Mucosa of descending colon (tissue), 3 donors: ENCODE data around the gene SPACA4. TPM values are rescaled to one million over a fixed set of nuclear protein-coding genes. Genes with fewer than 3 reads are reported as not detected.
"Not testable (repeated sequence)": the region's sequence is repeated elsewhere in the genome, so short reads cannot be mapped to it uniquely, and the experiment has no call there.

ENCODE experiments used
- ATAC-seq: fragments of 200-7000 bp; cut with Tn5 transposase; one replicate; pipeline ENCODE4 v1.9.1; 2020; ENCODE audit warnings: mild to moderate bottlenecking, moderate library complexity
- DNase-seq, 3 donors: peaks; one replicate each; pipeline ENCODE4 v3.0.0-alpha.2; 2020
- H3K36me3 ChIP-seq: fragments of 200-600 bp; one replicate; pipeline ENCODE4 v1.8.0; 2021; ENCODE audit warnings: low read depth, mild to moderate bottlenecking
- H3K4me1 ChIP-seq: fragments of 200-600 bp; one replicate; pipeline ENCODE4 v1.8.0; 2021; ENCODE audit warnings: low read depth, mild to moderate bottlenecking
- H3K4me3 ChIP-seq: fragments of 200-600 bp; one replicate; pipeline ENCODE4 v1.8.0; 2021; ENCODE audit warnings: mild to moderate bottlenecking
- H3K9me3 ChIP-seq: fragments of 200-600 bp; one replicate; pipeline ENCODE4 v1.8.0; 2021; ENCODE audit warnings: mild to moderate bottlenecking
- intact Hi-C, 2 donors: fragments of 100-400 bp; cut with DNase I in 1 of 2; cut with micrococcal nuclease in 1 of 2; formaldehyde crosslinking; loops; one replicate each; pipeline versions ENCODE4 v1.11.0 to v1.11.1; 2022; cut with DNase I, micrococcal nuclease
- total RNA-seq, 3 donors: library from RNA; stranded (reverse); fragmentation: NEBNext Ultra II Directional in 2 of 3; extraction: Animal tissue kit (Norgen Biotek cat#: 25700) in 2 of 3; gene quantifications; one replicate each; pipeline versions ENCODE4 v1.2.1 to v1.2.4, GENCODE V29; 2021 to 2023
- TF ChIP-seq, protein P1 (sequence below): fragments of 200-600 bp; IDR thresholded peaks from one replicate; pipeline ENCODE4 v1.8.0; 2022; ENCODE audit warnings: antibody characterized with exemption, mild to moderate bottlenecking
- donor health status: DM: no; HTN: no; CAD: no; lungs with moderate emphysema.
- donor health status: DM: no; HTN: no; CAD: no.
- donor health status: DM: no; HTN: yes; CAD: no.

SPACA4 gene
- total RNA-seq, 3 donors from 2014 or later: not detected

DNA sequence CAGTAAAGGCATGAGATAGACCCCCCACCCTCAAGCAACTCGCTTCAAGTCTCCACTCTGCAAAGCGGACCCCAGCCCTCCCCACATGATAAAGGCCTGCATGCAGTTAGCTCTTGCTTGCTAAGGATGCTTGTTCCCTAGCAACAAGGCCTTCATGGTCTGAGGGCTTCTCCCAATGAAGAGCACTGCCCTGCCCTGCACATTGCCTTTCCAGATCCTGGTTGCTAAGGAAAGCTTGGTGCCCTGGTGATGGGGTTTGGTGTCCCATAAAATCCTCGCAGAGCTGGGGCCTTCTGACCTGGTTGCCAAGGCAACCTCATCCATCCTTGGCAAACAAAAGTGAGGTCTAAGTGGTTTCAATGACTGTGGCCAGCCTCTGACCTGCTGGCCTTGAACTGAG is 24.7 kb downstream of the SPACA4 start:
- no peak overlapping the region for H3K4me3 ChIP-seq
- DNase-seq (no peak), ATAC-seq (no peak)
- TF ChIP-seq, protein P1, sequence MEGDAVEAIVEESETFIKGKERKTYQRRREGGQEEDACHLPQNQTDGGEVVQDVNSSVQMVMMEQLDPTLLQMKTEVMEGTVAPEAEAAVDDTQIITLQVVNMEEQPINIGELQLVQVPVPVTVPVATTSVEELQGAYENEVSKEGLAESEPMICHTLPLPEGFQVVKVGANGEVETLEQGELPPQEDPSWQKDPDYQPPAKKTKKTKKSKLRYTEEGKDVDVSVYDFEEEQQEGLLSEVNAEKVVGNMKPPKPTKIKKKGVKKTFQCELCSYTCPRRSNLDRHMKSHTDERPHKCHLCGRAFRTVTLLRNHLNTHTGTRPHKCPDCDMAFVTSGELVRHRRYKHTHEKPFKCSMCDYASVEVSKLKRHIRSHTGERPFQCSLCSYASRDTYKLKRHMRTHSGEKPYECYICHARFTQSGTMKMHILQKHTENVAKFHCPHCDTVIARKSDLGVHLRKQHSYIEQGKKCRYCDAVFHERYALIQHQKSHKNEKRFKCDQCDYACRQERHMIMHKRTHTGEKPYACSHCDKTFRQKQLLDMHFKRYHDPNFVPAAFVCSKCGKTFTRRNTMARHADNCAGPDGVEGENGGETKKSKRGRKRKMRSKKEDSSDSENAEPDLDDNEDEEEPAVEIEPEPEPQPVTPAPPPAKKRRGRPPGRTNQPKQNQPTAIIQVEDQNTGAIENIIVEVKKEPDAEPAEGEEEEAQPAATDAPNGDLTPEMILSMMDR: no peak
- H3K36me3 ChIP-seq: peaks cover 4% of the 10 kb centered on the region
- intact Hi-C loops: no loop called here
- H3K9me3 ChIP-seq: no peaks in the 10 kb centered on the region
- peaks cover 71% of the 10 kb centered on the region for H3K4me1 ChIP-seq

DNA sequence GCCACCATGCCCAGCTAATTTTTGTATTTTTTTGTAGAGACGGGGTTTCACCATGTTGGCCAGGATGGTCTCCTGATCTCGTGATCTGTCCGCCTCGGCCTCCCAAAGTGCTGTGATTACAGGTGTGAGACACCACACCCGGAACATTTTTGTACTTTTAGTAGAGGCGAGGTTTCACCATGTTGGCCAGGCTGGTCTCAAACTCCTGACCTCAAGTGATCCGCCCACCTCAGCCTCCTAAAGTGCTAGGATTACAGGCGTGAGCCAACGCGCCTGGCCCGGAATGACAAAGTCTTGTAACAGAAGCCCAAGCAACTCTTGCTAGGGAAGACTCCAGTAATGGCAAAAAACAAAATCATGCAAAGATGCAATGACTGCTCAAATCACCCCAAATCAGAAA is 25.7 kb downstream of the SPACA4 start:
- H3K36me3 ChIP-seq, H3K4me3 ChIP-seq, H3K9me3 ChIP-seq, ATAC-seq, DNase-seq, intact Hi-C loops: not testable (repeated sequence)
- peaks cover 66% of the 10 kb centered on the region for H3K4me1 ChIP-seq

DNA sequence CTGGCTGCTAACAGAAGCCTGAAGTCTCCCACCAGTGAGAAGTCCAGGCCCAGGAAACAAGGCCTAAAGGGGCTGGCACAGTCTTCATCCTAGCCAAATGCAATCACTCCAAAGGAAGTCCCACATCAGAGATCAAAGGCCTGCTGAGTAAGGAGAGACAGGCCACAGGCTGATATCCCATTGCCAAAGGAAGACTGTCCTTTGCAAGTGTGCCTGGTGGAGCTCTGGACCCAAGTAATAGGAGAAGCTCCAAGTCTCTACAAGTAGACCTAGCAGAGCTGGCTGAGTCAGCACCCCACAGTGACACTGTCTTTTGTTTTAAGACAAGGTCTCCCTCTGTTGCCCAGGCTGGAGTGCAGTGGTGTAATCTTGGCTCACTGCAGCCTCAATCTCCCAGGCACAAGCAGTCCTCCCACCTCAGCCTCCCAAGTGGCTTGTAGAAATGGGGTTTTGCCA is 26.2 kb downstream of the SPACA4 start:
- no peak for ATAC-seq

DNA sequence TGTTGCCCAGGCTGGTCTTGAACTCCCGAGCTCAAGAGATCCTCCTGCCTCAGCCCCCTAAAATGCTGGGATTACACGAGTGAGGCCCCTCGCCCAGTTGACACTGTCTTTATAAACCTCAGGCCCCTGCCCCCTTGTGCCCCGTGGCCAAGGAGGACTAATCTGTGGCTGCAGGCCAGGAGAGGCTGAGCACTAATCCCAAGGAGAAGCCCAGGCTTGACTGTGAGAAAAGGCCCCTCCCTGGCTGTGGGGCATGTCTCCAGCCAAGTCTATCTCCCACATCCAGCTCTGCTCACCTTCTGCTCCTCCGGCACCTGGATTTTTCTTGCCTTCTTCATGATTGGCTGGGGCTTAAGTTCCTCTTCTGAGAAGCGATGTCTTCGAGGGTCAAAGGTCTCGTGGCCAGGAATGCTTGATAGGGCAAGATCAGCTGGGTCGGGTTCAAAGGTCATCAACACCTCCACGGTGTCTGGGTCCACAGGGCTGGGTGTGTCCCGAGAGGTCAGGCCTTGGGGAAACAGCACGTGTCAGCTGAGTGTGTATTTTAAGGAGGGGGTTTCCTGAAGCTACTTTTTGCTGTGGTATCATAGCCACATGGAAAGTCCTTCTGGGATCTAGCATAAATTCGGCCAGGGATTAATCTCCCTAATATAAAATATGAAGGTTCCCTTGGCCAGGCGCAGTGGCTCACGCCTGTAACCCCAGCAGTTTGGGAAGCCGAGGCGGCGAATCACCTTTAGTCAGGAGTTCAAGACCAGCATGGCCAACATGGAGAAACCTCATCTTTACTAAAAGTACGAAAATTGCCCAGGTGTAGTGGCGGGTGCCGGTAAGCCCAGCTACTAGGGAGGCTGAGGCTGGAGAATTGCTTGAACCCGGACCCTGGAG is 26.9 kb downstream of the SPACA4 start:
- Histone ChIP-seq H3K4me3 (no peak overlapping the region), H3K9me3 (no peaks in the 10 kb centered on the region), H3K4me1 (peaks cover 60% of the 10 kb centered on the region), H3K36me3 (peaks cover 4% of the 10 kb centered on the region)
- DNase-seq: peak; percentile 69 to 80 (median 75)
- intact Hi-C loops: no loop called here
- TF ChIP-seq, protein P1: no peak
- no peak for ATAC-seq

More for the DNA sequence above, 26.2 kb downstream of the SPACA4 start:
- Histone ChIP-seq H3K36me3 (peaks cover 4% of the 10 kb centered on the region), H3K9me3 (no peaks in the 10 kb centered on the region), H3K4me3 (no peak overlapping the region), H3K4me1 (peaks cover 63% of the 10 kb centered on the region)
- intact Hi-C loops: no loop called here
- TF ChIP-seq, protein P1: no peak
- no peak for DNase-seq

DNA sequence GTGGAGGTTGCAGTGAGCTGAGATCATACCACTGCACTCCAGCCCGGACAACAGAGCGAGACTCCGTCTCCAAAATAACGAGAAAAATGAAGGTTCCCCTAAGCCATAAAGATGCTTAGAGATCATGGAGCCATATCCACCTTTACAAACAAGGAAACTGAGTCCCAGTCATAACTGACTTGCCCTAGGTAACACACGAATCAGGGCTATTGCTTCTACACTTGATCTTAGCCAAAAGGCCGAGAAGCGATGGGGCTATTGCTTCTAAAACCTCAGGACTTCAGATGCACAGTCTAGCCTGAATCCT is 27.4 kb downstream of the SPACA4 start:
- no peak overlapping the region for H3K4me3 ChIP-seq
- peaks cover 61% of the 10 kb centered on the region for H3K4me1 ChIP-seq
- no peak for DNase-seq
- H3K9me3 ChIP-seq: no peaks in the 10 kb centered on the region
- no peak for ATAC-seq
- peaks cover 4% of the 10 kb centered on the region for H3K36me3 ChIP-seq
- intact Hi-C loops: no loop called here
- TF ChIP-seq, protein P1: no peak

DNA sequence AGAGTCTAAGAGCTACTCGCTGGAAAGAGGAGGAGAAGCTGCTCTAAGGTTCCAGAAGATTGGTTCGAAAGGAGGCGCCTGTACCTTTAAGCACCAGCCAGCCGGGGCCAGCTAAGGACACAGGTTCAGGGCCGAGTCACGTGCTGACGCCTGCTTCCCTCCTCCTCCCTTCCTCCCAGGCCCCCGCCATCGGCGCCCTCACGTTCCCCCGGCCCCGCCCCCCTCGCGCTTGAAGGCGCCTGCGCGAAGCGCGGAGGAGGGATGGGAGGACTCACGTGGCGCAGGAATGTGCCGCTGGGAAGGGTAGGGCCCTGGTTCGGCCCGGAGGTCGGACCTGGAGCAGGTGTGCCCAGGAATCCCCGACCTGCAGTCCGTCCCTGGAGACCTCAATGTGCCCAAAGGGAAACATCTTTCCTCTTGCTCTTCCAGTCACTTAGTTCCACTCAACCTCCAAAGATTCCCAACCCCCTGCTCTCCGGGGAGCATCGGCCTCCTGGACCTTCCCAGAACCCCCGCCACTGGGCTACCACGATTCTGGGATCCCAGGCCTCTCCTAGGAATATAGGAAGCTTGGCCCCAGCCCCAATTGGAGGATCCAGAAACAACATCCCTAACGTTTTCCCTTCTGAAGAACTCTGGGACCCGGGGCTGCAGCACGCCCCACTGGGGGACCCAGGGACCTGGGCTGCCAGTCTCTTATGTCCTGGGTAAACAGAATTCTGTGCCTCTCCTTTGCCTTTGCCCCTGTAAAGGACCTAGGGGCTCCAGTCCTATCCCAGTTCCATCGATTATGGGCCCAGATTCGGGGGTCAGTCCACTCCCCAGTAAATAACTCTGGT is 28.1 kb downstream of the SPACA4 start:
- TF ChIP-seq, protein P1: no peak
- Histone ChIP-seq H3K4me3 (no peak overlapping the region), H3K9me3 (no peaks in the 10 kb centered on the region), H3K4me1 (peaks cover 55% of the 10 kb centered on the region), H3K36me3 (peaks cover 4% of the 10 kb centered on the region)
- ATAC-seq: peak; percentile 58
- DNase-seq: peak; percentile 98 to 99 (median 98)
- intact Hi-C loops: no loop called here
